Hematopoietic multipotent progenitor cell (in vitro differentiated cells): ENCODE results near the gene HNRNPA1. TPM values are rescaled to one million over a fixed set of nuclear protein-coding genes. Genes with fewer than 3 reads are reported as not detected.
"Not testable (repeated sequence)": the region's sequence is repeated elsewhere in the genome, so short reads cannot be mapped to it uniquely, and the experiment has no call there.

Experiments used
- DNase-seq, 3 donors: peaks; one replicate each; pipeline ENCODE4 v3.0.0-alpha.2; 2011 to 2015; ENCODE audit warnings: low read depth in 2 of 3, low spot score in 2 of 3
- total RNA-seq: library from RNA; depleted of rRNA; stranded (reverse); fragments of >200 nt; gene quantifications from one replicate; pipeline ENCODE4 v1.2.3, GENCODE V29; 2012

HNRNPA1 gene
- total RNA-seq, 1 donor, result 941 TPM

DNA sequence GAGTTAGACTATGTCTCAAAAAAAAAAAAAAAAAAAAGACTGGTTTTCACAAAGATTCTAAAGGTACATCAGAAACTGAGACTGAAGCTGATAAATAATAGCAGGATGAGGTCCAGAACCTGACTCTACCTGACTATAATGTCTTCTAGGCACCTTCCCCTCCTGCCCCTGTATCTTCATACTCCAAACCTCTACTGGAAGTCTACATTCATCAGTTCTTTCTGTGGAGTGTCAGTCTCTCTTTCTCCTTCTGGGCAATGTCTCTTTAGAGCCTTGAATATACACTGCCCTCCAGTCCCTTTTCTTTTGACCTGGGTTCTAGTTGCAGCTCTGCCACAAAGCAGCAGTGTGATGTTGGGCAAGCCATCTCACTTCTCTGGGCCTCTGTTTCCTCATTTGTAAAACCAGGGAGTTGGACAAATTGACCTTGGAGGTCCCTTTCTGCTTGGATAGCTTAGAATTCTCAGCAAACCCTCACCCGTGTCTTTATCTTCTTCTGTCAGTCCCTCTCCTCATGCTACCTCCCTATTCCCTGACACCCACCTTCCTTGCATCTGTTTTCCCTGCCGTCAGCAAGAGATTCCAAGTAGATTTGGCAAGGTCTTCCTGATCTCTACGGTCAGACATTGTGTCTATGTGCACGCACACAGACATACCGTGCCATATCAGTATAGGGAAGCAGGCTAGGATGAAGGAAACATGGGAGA is 16.0 kb downstream of the HNRNPA1 start:
- no peak for DNase-seq

DNA sequence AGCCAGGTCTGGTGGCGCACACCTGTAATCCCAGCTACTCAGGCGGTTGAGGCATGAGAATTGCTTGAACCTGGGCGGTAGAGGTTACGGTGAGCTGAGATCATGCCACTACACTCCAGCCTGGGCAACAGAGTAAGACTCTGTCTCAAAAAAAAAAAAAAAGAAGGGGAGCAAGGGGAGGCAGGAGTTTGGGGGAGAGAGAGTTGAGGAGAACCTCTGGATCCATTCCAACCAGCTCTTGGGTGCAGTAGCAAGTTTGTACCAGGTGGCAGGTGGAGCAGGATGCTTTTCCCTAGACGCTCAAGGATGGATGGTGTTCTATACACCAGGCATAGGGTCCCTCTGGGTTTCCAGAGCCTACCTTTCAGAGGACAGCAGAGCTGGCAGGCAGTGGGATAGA is 18.4 kb downstream of the HNRNPA1 start:
- DNase-seq, result no peak

DNA sequence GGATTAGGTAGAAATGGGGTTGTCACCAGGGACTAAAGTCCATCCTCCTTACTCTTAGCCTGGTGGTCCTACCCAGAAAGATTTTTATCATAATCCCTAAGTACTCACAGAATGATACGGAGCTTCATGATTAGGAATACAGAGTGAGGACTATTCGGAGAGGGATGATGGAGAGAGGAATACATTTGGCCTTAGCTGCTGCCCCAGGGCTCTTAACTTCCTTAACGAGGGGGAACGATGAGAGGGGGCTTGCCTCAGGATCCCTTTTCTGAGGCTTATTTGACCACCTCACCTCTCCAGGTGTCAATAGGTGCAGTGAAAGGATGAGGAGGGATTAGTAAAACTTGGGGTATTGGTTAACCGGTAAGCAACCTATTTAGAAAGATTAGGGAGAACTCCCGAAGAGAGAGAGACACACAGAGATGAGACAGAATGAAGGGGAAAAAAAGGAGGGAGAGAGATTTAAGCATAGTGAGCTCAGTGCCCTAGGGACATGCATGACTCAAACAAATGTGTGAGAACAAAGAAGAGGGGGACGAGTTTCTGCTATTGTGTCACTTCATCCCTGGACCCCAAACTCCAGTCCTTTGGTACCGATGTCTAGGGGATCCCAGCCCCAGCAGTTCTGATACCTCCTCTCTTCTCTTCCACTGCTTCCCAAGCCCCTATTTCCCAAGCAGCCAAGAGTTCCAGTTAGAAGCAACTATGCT is 19.1 kb downstream of the HNRNPA1 start:
- DNase-seq, result no peak

DNA sequence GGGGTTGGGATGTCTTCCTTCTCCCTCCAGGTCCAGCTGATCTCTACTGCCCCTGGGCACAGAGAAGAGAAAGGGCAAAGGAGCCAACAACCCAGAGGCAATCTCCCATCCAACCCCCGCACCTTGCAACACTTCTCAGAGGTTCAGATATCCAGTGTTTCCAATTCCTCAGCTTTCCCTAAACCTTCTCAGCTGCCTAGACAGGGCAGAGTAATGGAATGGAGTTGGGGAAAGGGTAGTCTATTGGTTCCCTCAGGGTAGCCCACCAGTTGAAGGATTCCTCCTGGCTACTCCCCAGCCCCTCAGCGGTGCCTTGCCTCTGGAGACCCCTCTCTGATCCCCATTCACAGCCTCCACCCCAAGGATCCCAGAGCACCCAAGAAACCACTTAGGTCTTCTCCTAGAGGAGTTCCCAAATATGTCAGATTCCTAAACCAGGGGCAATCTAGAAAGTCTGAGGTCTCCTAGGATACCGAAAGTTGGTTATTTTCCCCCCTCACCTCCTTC is 19.8 kb downstream of the HNRNPA1 start:
- no peak for DNase-seq

DNA sequence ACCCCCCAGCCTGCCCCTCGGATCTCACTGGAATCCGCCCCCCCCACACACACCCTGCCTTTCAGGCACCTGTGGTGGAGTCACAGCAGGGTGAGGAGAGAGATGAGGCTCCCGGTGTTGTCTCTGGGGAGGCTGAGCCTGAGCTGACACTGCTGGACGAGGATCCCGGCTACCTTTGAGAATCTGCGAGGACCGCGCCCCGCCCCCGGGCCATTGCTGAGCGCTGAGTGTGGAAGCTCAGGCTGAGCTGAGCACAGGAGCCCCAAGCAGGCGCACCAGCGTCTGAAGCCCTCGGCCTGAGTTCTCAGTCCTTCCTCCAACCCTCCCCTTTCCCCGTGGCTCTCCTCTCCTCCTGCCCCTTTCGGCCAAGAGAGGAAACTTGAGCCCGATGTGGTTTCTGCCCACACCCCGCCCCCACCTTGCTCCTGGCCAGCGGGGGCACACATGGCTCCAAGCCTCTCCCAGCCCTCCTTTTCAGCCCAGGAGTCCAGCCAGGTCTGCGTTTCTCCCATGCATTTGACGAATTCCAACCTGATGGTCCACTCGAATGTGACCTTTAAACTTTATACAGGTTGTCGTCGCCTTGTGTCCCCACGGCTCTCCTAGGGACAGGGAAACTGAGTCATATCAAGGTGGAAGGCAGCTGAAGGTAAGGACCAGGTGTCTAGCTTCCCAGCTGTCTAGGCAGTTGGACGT is 20.4 kb downstream of the HNRNPA1 start, which contains the start of gene NFE2:
TSS of gene NFE2 (minus strand) at position 284 of the 696 bp plus-strand sequence. CDS start 5,767 bp downstream, outside the sequence.
- peak in 2 of 3 donors; percentile 56 to 72 for DNase-seq

DNA sequence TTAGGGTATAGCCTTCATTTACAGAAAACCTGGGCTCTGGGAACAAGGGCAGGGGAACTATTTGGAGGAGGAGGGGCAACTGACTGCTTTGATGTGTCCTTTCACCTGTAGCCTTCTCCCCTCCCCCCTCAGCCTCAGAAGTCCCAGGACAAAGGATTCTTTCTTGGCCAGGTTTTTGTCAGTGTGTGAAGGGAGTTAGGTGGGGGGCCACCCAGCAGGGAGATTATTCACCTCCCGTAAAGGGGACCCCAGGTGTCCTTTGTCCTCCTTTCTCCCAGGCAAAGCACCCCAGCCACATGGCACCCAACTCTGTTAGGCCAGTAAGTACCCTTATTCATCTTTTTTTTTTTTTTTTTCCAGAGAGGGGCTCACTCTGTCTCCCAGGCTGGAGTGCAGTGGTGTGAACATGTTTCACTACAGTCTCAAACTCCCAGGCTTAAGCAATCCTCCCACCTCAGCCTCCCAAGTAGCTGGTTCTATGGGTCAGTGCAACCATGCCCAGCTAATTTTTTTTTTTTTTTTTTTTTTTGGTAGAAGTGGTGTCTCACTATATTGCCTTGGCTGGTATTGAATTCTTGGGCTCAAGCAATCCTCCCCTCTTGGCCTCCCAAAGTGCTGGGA is 21.0 kb downstream of the HNRNPA1 start:
- no peak for DNase-seq

DNA sequence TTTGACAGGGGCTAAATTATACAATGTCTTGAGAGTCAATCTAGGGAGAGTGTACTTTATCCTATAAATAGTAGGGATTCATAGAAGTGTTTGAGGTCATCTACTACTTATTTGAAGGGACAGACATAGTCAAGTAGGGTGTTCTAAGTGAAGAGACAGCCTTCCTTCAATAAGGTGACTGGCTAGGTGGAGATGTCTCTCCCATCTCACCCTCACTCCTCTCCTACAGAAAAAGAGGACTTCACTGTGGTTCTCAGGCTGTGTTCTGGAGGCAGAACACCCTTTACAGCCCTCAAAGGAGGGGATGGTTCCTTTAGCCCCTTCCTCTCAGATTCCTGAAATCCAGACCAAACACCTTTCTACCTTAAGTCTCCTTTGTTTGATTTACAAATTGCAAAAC is 23.1 kb downstream of the HNRNPA1 start:
- DNase-seq, result no peak

DNA sequence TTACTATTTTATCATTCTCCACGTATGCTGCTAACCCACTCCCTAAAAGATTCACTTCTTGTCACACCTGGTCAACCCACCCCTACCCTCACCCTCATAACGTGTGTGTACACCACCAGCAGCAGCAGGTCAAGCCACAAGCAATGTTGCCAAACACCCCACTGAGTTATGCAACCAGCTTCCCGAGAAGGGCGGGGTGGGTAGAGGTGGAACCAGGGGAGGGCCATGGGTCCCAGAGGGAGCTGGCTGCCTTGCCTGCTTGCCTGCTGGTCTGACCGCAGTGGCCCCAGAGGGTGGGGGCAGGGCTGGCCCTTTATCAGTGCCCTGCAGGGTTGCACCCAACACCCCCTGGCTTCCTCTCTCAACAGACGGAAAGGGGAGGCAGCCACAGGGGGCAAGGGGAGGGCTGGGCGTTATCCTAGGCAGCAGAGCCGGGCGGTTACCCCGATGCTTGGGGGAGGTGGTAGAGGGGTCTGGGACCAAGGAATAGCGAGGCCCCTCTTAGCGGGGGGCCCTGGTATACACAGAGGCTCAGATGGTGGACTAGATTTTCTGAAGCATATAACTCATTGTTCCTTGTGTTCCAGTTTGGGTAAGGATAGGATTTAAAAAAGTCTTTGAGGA is 23.8 kb downstream of the HNRNPA1 start:
- peak in 2 of 3 donors; percentile 98 to 99 for DNase-seq

DNA sequence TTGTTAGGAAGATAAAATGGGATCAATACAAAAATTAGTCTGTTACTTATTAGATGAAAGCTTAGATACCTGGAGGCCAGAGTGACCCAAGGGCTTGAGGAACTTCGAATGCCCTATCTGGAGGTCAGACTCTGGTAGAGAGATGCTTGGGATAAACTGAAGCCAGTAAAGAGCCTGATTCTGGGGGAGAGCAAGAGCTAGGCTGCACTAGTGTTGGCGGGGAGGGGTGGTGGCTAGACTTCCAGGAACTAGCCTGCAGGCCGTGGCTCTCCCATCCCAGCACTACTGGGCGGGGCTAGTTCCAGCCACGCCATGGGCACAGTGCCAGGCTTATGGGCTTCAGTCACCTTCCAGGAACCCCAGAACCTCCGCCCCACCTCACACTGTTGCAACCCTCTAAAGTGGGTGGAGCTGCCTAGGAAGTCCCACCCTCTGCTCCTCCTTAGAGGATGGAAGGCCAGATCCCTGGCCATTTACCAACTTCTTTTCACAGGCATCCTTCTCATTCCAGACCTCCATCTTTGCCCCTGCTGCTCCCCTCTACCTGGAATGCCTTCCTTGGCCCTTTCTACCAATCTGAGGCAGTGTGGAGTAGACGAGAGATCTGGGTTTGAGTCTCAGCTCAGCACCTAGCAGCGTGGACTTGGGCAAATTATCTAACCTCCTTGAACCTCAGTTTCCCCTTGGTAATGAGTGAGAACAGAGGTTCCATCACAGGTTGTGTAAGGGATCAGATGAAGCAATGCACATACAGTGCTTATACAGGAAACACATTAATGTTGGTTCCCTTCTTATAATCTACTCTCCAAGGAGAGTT is 26.6 kb downstream of the HNRNPA1 start:
- peak in 2 of 3 donors; percentile 92 to 95 for DNase-seq

DNA sequence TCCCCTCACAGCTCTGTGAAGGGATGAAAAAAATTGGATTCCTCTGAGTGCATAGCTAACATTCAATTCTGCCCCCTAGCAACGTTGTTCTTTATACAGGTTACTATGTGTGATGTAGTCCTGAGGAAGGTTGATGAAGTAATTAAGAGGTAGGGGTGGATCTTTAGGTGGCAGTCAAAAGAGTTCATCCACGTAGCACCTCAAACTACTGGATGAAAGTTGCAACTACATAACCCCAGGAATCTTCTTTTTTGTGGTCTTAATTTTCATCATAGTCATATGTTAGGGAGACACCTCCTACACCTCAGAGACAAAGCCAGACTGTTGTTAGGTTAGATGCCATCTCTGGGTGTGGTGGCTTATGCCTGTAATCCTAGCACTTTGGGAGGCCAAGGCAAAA is 30.5 kb downstream of the HNRNPA1 start:
- peak in 2 of 3 donors; percentile 30 to 50 for DNase-seq

DNA sequence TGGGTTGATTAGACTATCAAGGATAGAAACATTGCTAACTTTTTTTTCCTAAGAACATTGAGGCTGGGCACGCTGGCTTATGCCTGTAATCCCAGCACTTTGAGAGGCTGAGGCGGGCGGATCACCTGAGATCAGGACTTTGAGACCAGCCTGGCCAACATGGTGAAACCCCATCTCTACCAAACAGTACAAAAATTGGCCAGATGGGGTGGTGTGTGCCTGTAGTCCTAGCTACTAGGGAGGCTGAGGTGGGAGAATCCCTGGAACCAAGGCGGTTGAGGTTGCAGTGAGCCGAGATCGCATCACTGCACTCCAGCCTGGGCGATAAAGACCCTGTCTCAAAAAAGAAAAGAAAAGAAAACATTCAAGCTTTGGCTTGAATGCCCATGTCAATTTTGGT is 31.8 kb downstream of the HNRNPA1 start:
- DNase-seq, result not testable (repeated sequence)

DNA sequence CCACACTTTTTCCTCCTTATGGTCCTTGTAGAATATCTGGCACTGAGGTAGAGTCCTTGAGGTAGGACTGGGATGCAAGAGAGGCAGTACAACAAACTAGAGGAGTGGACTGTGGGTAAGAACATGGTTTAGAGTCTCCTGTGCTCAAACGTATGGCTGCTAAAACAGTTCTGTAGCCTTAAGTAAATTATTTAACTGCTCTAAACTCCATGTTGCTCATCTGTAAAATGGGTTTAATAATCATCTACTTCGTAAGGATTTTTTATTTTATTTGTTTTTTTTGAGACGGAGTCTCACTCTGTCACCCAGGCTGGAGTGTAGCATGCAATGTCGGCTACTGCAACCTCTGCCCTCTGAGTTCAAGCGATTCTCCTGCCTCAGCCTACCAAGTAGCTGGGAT is 40.8 kb downstream of the HNRNPA1 start:
- DNase-seq, result no peak

DNA sequence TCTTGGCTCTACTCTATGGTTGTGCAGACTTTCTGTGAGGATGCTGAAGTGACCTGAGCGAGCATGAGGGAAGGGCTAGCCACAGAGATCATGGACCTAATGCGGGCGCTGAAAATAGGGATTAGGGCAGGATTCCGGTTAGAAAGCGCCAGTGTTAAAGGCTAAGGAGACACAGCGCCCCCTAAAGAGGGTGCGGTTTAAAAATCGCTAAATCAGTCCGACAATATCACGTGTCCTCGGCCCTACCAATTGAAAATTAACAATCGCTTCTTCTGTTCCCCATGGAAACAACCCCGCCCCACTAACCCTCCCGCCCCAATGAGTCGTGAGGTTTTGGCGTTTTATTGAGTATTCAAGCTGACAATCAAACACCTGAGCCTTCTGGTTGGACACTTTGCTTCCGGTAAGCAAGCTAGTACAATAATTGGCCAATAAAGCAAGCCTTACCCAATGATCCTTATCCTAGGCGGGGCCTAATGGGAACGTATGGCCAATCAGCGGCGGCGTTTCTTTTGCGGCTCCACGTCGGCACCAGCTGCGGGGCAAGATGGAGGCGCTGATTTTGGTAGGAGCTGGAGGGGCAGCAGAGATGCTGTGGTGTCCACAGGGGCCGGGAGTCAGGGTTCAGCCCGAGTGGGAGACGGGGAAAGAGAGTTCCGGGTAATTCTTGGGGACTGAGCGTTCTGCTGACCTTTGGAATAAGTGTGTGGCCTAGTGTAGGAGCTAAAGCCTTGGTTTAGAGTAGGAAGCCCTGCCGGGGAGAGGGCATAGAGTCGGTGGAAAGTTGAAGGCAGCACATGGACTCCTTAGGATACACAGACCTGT is 44.3 kb downstream of the HNRNPA1 start, which contains the start of gene COPZ1:
TSS of gene COPZ1 (plus strand) at position 515 of the 825 bp plus-strand sequence. CDS start at position 548, 33 bp downstream.
- DNase-seq, result peak; percentile 85 to 100 (median 98)

DNA sequence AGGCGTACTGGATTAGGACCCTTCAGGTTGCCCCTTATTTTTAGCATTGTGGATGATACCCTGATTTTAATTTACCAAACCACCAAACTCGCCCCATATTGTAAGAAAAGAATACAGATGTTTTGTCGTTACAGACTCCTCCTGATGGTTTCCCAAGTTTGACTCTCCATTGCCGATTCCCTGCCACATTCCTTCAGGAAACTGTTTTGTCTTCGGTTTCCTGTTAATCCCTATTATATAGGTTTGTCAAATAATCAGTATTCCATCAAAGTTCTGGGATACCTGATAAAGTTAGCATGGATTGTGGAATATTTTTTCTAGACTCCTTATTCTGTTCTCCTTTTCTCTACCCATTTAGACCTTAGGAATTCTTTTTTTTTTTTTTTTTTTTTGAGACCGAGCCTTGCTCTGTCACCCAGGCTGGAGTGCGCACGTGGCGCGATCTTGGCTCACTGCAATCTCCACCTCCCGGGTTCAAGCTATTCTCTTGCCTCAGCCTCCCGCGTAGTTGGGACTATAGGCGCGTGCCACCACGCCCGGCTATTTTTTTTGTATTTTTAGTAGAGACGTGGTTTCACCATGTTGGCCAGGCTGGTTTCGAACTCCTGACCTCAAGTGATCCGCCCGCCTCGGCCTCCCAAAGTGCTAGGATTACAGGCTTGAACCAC is 45.0 kb downstream of the HNRNPA1 start:
- not testable (repeated sequence) for DNase-seq

DNA sequence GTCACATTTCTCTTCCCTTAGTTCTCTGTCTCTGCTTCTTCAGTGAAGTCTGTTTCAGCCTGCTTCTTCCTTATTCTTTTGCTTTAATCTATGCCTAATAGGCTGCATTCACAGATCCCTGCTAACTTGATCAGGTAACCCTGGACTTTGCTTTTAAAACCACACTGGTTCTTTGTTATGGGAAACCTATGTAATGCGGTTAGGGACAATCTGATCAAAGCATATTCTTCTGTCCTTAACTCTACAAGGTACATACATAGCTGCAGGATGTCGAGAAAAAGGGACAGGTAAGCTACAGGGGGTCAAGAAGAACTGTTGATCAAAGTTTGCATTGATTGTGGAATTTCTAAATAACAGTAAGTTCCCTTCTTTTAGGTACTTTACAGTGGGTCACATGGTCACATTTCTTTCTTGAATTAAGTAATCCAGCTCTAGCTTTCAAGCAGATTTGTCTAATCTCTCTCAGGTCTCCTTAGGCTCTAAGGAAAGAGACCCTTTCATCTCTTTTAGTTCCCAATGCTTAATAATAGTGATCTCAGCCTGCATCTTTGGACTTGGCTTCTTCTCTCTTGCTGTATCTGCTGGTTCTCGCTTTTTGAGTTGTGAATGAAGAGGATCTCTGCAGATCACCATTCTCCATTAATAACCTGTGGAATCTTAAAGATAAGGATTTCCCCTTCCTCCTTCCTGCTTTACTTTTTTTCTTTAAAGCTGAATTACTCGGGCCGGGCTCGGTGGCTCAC is 48.2 kb downstream of the HNRNPA1 start:
- DNase-seq, result no peak

DNA sequence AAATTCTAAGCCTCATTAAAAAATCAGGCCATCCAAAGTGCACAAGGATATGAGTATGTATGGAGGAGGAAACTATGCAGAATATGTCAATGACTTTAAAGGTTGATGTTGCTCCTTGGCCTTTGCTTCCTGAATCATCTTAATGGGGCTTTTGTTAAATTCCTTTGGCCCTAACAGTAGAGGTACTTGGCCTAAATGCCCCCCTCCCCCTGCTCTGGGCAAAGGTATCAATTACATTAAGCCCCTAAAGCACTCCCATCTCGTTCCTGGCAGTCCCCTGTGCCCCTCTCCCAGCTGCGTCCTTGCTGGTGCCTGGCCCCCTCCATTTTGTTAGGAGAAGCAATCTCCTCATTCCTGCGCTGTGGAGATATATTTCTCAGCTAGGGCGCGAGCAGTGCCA is 49.2 kb downstream of the HNRNPA1 start:
- DNase-seq, result no peak

DNA sequence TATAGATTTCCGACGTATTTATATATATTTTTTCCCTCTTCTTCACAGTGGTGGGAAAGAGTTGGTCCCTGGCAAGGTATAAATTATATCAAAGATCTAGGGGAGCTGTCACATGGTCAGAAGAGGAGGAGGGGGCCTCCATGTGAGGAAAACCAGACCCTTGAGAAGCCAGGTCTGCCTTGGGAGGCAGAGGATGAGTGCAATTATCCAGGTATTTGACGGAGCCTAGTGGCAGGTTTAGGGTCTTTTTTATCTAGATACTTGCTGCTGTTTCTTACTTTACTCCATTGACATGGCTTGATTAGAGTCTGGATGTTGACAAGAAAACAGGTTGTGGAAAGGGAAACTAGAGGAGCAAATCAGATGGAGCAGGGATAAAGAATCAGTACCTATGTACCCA is 49.9 kb downstream of the HNRNPA1 start:
- DNase-seq, result no peak
